Pancreas (tissue), 10 donors: ENCODE results near the gene CACNB1. TPM values are rescaled to one million over a fixed set of nuclear protein-coding genes. Genes with fewer than 3 reads are reported as not detected.
A peak's percentile ranks its signal among the peaks of the same experiment; 100 is the strongest.
"Not testable (repeated sequence)": the region's sequence is repeated elsewhere in the genome, so short reads cannot be mapped to it uniquely, and the experiment has no call there.

Source experiments
- ATAC-seq, 4 donors: fragments of 200-7000 bp; cut with Tn5 transposase; one replicate each; pipeline versions ENCODE4 v1.8.0 to v1.9.1; 2020; ENCODE audit warnings: mild to moderate bottlenecking in 4 of 4, moderate library complexity in 4 of 4
- DNase-seq, 6 donors: peaks; one replicate each; pipeline ENCODE4 v3.0.0-alpha.2; 2020
- FAIRE-seq: peaks from 2 replicates; lab custom pipeline; 2012; peaks lifted over from hg19 to GRCh38; lab: Jason Lieb, UNC
- H3K27ac ChIP-seq, 4 donors: fragments of 200-600 bp; sonication (generic); 1 replicate in 3 of 4; 2 replicates in 1 of 4; pipeline versions ENCODE4 v1.5.0 to v1.8.0; 2020
- H3K27me3 ChIP-seq, 4 donors: fragments of 200-600 bp; one replicate each; pipeline ENCODE4 v1.8.0; 2021
- H3K36me3 ChIP-seq, 3 donors: fragments of 200-600 bp; sonication (generic) in 1 of 3; one replicate each; pipeline versions ENCODE4 v1.5.0 to v1.8.0; 2020 to 2021
- H3K4me1 ChIP-seq, 3 donors: fragments of 200-600 bp; one replicate each; pipeline ENCODE4 v1.8.0; 2021
- H3K4me3 ChIP-seq, 4 donors: fragments of 200-600 bp; sonication (generic) in 2 of 4; one replicate each; pipeline versions ENCODE4 v1.5.0 to v1.8.0; 2020 to 2021
- H3K9me3 ChIP-seq, 4 donors: fragments of 200-600 bp; one replicate each; pipeline ENCODE4 v1.8.0; 2021
- WGBS, 2 donors: extraction: QIAGEN DNeasy Blood & Tissue Kit; methylation state at CpG; one replicate each; pipeline ENCODE4 v1.1.7; 2013; 5-methylcytosine and 5-hydroxymethylcytosine counted together
- intact Hi-C, 3 donors: fragments of 100-400 bp; cut with DNase I; formaldehyde crosslinking; loops; one replicate each; pipeline versions ENCODE4 v1.11.1 to v1.14.2; 2022
- polyA plus RNA-seq, 2 donors: library from polyadenylated mRNA; stranded (reverse); fragments of 200-250 nt; gene quantifications; one replicate each; pipeline ENCODE4 v1.2.3, GENCODE V29; 2013
- total RNA-seq, 6 donors: library from RNA; stranded (reverse); fragmentation: NEBNext Ultra II Directional in 4 of 6; extraction: Animal tissue kit (Norgen Biotek cat#: 25700) in 4 of 6; gene quantifications; one replicate each; pipeline versions ENCODE4 v1.2.1 to v1.2.4, GENCODE V29; 2021 to 2023
- TF ChIP-seq, protein P1 (sequence below), 4 donors: fragments of 200-600 bp; sonication (generic) in 3 of 4; IDR thresholded peaks; one replicate each; pipeline versions ENCODE4 v1.5.0 to v1.8.0; 2021; ENCODE audit warnings: antibody characterized with exemption in 4 of 4
- donor health status: healthy with polysubstance abuse.
- donor health status: DM: no; HTN: no; CAD: no; lungs with moderate emphysema.
- donor health status: DM: no; HTN: no; CAD: no.
- donor health status: control.
- donor health status: control.
- donor health status: Bipolar disorder and iron deficiency.
- donor health status: DM: yes; HTN: yes; CAD: no.
- donor health status: DM: no; HTN: no; CAD: no.
- donor health status: DM: no; HTN: no; CAD: no.
- donor health status: DM: yes; HTN: yes; CAD: no.

The CACNB1 gene
- total and polyA plus RNA-seq, 8 donors = 1.8 to 6.8 (median 2.9) TPM

DNA sequence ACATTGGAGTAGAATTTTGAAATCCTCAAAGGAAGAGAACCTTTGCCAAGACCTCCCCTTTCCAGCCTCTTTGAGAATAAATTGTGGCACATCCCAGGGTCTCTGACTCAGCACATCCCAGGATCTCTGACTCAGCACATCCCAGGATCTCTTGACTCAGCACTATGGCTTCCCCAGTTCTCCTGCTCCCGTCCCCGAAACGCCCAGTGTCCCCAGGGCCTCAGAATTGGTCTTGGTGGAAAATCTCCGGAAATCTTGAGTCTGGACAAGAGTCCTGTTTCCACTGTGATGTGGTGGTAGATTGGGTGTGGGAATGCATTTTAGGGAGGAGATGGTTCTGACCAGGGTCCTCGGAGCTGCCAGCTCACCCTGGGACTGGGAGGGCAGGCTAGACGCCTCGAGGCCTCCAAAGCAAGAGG lies 65.3 kb downstream of the CACNB1 start:
- no peak for FAIRE-seq

DNA sequence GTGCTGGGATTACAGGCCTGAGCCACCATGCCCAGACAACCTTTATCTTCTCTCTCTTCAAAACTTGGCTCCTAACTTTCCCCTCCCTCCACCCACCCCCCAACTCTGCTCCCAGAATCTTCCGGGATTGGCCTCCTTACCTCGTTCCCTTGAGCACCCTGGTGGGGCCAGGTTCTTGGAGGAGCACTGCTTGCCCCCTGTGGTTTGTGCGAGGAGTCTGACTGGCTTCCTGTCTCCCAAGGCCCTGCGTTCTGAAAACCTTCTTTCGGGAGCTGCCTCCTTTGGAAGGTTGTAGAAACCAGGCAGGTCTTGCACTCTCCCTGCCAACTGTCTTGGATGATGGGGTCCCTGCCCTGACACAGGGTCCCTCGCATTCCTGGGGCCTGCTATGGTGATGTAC lies 65.9 kb downstream of the CACNB1 start:
- ATAC-seq (no peak), FAIRE-seq (no peak), DNase-seq (no peak)
- H3K27me3 ChIP-seq = no peaks in the 10 kb centered on the region
- no peak overlapping the region for H3K27ac ChIP-seq
- no peak overlapping the region for H3K4me3 ChIP-seq
- no peaks in the 10 kb centered on the region for H3K9me3 ChIP-seq
- no peaks in the 10 kb centered on the region for H3K4me1 ChIP-seq
- TF ChIP-seq, protein P1, sequence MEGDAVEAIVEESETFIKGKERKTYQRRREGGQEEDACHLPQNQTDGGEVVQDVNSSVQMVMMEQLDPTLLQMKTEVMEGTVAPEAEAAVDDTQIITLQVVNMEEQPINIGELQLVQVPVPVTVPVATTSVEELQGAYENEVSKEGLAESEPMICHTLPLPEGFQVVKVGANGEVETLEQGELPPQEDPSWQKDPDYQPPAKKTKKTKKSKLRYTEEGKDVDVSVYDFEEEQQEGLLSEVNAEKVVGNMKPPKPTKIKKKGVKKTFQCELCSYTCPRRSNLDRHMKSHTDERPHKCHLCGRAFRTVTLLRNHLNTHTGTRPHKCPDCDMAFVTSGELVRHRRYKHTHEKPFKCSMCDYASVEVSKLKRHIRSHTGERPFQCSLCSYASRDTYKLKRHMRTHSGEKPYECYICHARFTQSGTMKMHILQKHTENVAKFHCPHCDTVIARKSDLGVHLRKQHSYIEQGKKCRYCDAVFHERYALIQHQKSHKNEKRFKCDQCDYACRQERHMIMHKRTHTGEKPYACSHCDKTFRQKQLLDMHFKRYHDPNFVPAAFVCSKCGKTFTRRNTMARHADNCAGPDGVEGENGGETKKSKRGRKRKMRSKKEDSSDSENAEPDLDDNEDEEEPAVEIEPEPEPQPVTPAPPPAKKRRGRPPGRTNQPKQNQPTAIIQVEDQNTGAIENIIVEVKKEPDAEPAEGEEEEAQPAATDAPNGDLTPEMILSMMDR (IDR thresholded peaks at IDR 0.05) = no peak
- intact Hi-C loops = no loop called here
- H3K36me3 ChIP-seq = no peaks in the 10 kb centered on the region
- 78 to 80% methylated on average over 6 of the region's 6 CpGs for WGBS, 2 donors

More for the DNA sequence above, 65.3 kb downstream of the CACNB1 start:
- no peak overlapping the region for H3K4me3 ChIP-seq
- DNase-seq (no peak), ATAC-seq (peak in 3 of 4 donors; percentile 48 to 72 (median 51))
- H3K4me1 ChIP-seq = no peaks in the 10 kb centered on the region
- no peaks in the 10 kb centered on the region for H3K27me3 ChIP-seq
- intact Hi-C loops = no loop called here
- TF ChIP-seq, protein P1 (IDR thresholded peaks at IDR 0.05) = no peak
- no peaks in the 10 kb centered on the region for H3K9me3 ChIP-seq
- WGBS, 2 donors = 81 to 84% methylated on average over 7 of the region's 7 CpGs
- no peak overlapping the region for H3K27ac ChIP-seq
- H3K36me3 ChIP-seq = no peaks in the 10 kb centered on the region

DNA sequence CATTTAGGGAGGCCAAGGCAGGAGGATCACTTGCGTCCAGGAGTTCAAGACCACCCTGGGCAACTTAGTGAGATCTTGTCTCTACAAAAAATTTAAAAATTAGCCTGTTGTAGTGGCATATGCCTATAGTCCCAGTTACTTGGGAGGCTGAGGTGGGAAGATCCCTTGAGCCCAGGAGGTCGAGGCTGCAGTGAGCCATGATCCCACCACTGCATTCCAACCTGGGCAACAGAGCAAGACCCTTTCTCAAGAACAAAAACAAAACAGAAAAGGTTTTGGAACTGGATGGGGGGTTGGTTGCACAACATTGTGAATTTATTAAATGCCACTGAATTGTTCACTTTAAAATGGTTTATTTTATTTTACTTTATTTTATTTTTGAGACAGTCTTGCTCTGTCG lies 67.3 kb downstream of the CACNB1 start:
- no peak for ATAC-seq
- intact Hi-C loops = no loop called here
- DNase-seq = no peak
- no peaks in the 10 kb centered on the region for H3K27me3 ChIP-seq
- no peaks in the 10 kb centered on the region for H3K36me3 ChIP-seq
- no peak overlapping the region for H3K4me3 ChIP-seq
- H3K4me1 ChIP-seq = no peaks in the 10 kb centered on the region
- H3K9me3 ChIP-seq = no peaks in the 10 kb centered on the region
- TF ChIP-seq, protein P1 (IDR thresholded peaks at IDR 0.05) = no peak
- 82 to 91% methylated on average over 3 of the region's 3 CpGs for WGBS, 2 donors
- no peak for FAIRE-seq
- no peak overlapping the region for H3K27ac ChIP-seq

DNA sequence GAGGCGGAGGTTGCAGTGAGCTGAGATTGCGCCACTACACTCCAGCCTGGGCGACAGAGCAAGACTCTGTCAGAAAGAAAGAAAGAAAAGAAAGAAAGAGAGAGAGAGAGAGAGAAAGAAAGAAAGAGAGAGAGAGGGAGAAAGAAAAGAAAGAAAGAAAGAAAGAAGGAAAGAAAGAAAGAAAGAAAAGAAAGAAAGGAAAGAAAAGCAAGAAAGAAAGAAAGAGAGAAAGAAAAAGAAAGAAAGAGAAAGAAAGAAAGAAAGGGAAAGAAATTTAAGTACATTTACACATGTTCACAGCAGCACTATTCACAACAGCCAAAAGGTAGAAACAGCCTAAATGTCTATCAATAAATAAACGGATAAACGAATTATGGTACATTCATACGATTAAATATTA lies 67.9 kb downstream of the CACNB1 start:
- H3K4me1 ChIP-seq, H3K4me3 ChIP-seq, H3K36me3 ChIP-seq, H3K27ac ChIP-seq, FAIRE-seq, H3K27me3 ChIP-seq, DNase-seq, ATAC-seq, H3K9me3 ChIP-seq, intact Hi-C loops: not testable (repeated sequence)
- WGBS, 2 donors = 77 to 90% methylated on average over 6 of the region's 6 CpGs

DNA sequence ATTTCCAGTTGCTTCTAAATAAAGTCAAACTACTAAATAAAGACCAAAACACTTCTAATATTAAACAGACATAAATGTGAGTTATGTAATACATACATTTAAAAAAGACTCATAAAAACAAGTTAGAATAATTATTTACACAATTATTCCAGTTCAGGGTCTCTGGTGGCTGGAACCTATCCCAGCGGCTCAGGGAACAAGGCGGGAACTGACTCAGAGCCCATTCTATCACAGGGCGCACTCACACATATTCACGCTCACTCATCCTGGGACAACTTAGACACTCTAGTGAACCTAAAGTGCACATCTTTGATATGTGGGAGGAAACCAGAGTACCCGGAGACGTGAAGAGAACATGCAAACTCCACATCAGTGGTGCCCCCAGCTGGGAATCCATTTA lies 71.0 kb downstream of the CACNB1 start:
- Histone ChIP-seq H3K4me1 (no peaks in the 10 kb centered on the region), H3K27me3 (no peaks in the 10 kb centered on the region), H3K36me3 (no peaks in the 10 kb centered on the region), H3K4me3 (no peak overlapping the region), H3K27ac (no peak overlapping the region), H3K9me3 (no peaks in the 10 kb centered on the region)
- FAIRE-seq (no peak), ATAC-seq (no peak), DNase-seq (no peak)
- WGBS, 2 donors = 77 to 85% methylated on average over 6 of the region's 6 CpGs
- TF ChIP-seq, protein P1 (IDR thresholded peaks at IDR 0.05) = no peak
- intact Hi-C loops = no loop called here
